NCI-H82 treated with DMSO at 0.1 percent for 48 hours (cell line): ENCODE data around the gene CCKAR.

ENCODE experiments used
- DNase-seq: peaks from one replicate; lab custom pipeline; 2025; ENCODE audit not compliant: unreplicated experiment; lab: John Stamatoyannopoulos, UW

The CCKAR gene

GRCh38 chr4:26459756-26460530, 30.3 kb downstream of the CCKAR start:
- DNase-seq, result no peak

GRCh38 chr4:26459054-26459755, 31.1 kb downstream of the CCKAR start:
- DNase-seq, result no peak

- DNase-seq, result no peak
These were observed 32.1 kb downstream of the CCKAR start for GRCh38 chr4:26458157-26458561.

- DNase-seq, result no peak
These were observed 32.9 kb downstream of the CCKAR start for GRCh38 chr4:26457412-26457811.

- no peak for DNase-seq
These were observed 34.7 kb downstream of the CCKAR start for GRCh38 chr4:26455571-26455970.

- DNase-seq, result no peak
These were observed 35.3 kb downstream of the CCKAR start for GRCh38 chr4:26454961-26455360.

GRCh38 chr4:26452565-26453531, 37.4 kb downstream of the CCKAR start:
- DNase-seq, result no peak

GRCh38 chr4:26451597-26451996, 38.7 kb downstream of the CCKAR start:
- DNase-seq, result no peak

GRCh38 chr4:26450418-26450817, 39.9 kb downstream of the CCKAR start:
- DNase-seq, result no peak

- no peak for DNase-seq
These were observed 42.9 kb downstream of the CCKAR start for GRCh38 chr4:26447378-26447777.

- no peak for DNase-seq
These were observed 48.5 kb downstream of the CCKAR start for GRCh38 chr4:26441771-26442170.

GRCh38 chr4:26441102-26441501, 49.2 kb downstream of the CCKAR start:
- DNase-seq, result no peak

- DNase-seq, result no peak
These were observed 56.1 kb downstream of the CCKAR start for GRCh38 chr4:26434030-26434639.

GRCh38 chr4:26433556-26433955, 56.7 kb downstream of the CCKAR start:
- DNase-seq, result no peak

GRCh38 chr4:26432419-26432818, 57.9 kb downstream of the CCKAR start:
- no peak for DNase-seq

- DNase-seq, result no peak
These were observed 58.7 kb downstream of the CCKAR start for GRCh38 chr4:26431461-26432180.
